HG02938 (cell line): ENCODE data around the gene WDR89.
"Not testable (repeated sequence)": the region's sequence is repeated elsewhere in the genome, so short reads cannot be mapped to it uniquely, and the experiment has no call there.

Source experiments
- ATAC-seq: cut with Tn5 transposase; IDR thresholded peaks from one replicate; pipeline ENCODE4 v1.9.1; 2021; ENCODE audit warnings: mild to moderate bottlenecking, moderate library complexity; ENCODE audit not compliant: unreplicated experiment

WDR89 gene, protein sequence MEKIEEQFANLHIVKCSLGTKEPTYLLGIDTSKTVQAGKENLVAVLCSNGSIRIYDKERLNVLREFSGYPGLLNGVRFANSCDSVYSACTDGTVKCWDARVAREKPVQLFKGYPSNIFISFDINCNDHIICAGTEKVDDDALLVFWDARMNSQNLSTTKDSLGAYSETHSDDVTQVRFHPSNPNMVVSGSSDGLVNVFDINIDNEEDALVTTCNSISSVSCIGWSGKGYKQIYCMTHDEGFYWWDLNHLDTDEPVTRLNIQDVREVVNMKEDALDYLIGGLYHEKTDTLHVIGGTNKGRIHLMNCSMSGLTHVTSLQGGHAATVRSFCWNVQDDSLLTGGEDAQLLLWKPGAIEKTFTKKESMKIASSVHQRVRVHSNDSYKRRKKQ

DNA sequence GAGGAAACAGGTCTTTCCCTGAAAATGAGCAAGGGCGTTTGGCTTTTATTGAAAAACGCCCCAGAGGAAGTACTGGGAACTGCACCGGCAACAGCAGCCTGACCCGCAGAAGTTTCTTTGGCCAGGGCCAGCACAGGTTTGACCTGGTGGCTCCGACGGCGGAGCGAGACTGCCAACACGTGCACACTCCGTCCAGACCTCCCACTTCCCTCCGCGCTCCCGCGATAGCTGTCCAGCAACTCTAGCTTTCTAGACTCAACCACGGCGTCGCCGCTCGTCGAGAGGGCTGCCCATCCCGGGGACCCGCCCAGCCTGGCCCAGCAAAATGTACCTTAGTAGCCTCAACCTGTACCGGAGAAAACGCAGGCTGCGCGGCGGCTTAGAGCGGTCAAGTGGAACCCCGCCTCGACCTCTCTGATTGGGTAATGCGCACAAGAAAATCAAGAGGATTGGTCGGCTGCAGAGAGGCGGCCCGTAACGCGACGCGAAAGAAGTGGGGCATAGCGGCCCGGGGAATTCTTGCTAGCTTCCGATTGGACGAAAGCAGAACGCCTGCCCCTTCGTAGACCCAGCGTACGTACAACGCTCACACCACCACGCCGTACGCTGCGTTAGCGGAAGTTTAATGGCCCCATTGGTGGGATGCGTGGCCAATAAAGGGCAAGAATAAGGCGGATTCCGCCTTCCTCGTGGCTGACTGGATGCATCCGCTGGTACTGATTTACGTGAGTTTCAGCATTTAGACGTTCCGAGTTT, at the start of gene WDR89:
Gene WDR89 (minus strand): TSS at position 399 of the 756 bp plus-strand sequence. CDS start 41,929 bp downstream, outside the sequence.
- peak; percentile 84 for ATAC-seq

DNA sequence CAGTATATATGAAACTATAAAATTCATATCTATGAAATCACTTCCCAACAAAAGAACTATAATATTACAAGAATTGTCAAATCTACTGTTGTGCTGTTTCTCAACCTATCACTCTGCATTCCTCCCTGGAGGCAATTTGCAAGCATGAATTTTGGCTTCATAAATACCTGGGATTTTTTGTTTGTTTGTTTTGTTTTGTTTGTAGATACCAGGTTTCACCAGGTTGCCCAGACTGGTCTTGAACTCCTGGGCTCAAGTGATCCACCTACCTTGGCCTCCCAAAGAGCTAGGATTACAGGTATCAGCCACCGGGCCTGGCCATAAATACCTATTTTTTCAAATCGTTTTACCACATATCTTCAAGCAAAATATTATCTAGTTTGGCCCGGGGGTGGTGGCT, 47.5 kb upstream of the WDR89 start:
- no peak for ATAC-seq

DNA sequence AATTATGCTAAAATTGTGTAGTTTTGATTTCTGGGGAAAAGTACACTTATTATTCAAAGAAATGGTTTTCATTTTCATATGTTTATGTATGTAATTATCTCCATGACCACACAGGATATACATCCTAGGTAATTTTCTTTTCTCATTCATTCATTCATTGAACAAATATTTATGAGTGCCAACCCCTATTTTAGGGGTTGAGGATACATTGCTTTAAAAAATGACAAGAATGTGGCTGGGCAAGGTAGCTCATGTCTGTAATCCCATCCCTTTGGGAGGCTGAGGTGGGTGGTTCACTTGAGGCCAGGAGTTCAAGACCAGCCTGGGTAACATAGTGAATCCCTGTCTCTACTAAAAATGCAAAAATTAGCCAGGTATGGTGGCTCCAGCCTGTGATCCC, 45.3 kb upstream of the WDR89 start:
- ATAC-seq: no peak

DNA sequence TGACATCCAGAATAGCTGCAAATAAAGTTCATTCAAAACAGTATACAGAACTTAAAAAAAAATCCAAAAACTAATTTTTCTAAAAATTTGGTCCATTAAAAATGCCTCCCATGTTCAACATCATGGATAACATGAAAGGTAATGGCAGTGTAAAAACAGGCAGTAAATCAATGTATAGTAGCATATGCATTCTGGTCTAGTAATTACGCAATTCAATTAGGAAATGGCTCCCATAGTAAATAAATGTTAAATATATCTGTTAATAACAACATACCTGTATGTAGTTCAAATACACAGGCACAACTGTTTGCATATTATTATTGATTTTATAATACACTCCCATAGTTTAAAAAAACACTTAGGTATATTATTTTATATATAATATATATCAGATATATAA, 43.7 kb upstream of the WDR89 start:
- ATAC-seq: no peak

DNA sequence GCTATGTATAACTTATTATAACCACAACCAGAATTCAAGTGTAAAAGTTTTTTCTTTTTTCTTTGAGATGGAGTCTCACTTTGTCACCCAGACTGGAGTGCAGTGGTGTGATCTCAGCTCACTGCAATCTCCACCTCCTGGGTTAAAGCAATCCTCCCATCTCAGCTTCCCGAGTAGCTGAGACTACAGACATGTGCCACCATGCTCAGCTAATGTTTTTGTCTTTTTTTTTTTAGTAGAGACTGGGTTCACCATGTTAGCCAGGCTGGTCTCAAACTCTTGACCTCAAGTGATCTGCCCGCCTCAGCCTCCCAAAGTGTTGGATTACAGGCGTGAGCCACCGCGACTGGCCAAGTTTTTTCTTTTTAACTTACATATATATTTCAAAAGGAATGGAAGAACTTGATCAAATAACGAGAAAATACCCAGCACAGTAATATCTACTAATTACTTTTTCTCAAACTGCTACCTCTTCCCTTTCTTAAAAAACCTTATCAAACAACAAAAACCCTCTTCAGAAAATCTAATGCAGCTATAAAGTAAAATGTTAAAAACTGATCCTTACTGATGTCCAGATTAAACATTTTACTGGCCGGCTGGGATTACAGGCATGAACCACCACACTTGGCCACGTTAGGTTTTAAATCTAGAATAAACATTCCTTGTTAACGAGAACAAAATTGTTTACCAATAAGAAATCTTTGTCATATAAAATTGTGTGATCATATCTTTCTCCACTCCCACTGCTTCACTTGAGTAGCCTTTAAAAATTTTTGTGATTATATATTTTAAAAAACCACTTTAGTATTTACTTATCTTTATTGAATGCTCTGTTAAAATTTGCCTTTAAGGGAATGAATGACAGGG, 41.3 kb upstream of the WDR89 start:
- no peak for ATAC-seq

DNA sequence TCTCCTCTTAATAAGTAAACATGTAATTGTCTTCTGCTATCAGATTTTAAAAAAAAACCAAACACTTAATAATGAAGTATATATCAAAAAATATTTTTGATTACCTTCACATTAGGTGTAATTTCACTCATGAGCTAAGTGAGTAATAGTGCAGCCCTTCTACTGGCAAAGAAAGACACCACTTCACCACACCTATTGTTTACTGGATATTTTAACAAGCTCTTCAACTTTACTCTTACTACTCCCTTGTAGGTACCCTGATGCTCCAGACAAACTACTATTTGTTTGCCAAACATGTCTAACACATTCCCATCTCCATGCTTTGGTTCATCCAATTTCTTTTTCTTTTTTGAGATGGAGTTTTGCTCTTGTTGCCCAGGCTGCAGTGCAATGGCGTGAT, 36.9 kb upstream of the WDR89 start:
- ATAC-seq: no peak

DNA sequence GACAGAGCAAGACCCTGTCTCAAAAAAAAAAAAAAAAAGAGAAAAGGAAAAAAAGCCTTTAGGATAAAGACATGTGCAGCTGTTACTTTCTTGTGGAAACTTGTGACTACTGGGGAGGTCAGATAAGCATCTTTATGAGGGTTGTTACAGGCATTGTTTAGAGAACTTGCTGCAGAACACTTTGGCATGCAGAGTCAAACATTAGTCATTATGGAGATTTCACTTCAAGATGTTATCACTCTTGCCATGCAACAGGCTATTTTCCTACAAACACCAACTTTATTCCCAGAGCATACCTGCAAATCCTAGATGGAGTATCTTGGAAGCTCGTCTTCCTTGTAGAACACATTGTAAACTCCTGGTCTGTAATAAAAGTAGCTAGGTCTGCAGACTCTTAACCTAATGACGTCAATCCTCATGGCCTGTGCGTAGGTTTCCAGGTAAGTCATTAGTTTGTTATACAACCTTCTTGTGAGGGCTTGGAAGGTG, 36.3 kb upstream of the WDR89 start:
- ATAC-seq: no peak

DNA sequence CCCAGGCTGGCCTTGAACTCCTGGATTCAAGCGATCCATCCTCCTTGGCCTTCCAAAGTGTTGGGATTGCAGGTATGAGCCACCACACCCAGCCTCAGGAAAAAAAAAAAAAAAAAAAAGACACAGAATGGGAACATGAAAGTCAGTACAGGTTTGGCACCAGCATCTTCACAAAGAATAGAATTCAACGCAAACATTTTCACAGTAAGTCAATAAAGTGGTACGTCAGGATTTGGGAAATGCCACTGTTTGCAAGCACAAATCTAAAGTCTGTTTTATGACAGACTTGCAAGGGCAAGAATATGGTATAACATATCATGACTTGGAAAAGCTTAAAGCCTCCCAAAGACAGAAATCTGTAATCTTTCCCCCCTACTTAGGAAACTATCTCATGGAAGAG, 34.9 kb upstream of the WDR89 start:
- no peak for ATAC-seq

DNA sequence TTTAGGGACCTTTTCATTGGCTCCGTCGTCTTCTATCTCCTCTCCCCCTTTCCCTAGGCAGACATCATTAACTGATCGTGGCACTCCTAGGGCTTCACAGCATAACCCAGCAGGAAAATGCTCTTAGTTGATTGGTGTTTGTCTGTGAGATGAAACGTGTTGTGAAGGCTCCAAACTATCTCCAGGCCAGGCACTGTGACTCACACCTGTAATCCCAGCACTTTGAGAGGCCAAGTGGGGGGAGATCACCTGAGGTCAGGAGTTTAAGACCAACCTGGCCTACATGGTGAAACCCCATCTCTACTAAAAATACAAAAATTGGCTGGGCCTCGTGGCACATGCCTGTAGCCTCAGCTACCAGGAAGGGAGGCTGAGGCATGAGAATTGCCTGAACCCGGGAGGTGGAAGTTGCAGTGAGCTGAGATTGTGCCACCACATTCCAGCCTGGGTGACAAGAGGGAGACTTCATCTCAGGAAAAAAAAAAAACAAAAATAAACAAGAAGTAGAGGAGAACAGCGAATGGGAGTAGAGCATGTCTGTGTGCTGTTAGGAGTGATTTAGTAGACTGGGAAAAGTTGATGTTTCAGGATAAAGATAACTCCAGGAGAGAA, 32.3 kb upstream of the WDR89 start:
- no peak for ATAC-seq

DNA sequence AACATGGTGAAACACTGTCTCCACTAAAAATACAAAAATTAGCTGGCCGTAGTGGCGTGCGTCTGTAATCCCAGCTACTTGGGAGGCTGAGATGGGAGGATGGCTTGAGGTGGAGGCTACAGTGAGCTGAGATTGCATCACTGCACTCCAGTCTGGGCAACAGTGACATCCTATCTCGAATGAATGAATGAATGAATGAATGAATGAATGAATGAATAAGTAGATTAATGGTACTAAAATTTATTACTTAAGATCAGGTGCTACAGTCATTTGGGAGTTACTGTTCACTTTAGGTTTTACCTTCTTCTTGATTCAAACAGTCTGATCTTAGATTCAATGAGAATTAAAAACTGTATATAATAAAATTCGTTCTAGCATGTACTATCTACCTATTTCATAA, 31.6 kb upstream of the WDR89 start:
- no peak for ATAC-seq

DNA sequence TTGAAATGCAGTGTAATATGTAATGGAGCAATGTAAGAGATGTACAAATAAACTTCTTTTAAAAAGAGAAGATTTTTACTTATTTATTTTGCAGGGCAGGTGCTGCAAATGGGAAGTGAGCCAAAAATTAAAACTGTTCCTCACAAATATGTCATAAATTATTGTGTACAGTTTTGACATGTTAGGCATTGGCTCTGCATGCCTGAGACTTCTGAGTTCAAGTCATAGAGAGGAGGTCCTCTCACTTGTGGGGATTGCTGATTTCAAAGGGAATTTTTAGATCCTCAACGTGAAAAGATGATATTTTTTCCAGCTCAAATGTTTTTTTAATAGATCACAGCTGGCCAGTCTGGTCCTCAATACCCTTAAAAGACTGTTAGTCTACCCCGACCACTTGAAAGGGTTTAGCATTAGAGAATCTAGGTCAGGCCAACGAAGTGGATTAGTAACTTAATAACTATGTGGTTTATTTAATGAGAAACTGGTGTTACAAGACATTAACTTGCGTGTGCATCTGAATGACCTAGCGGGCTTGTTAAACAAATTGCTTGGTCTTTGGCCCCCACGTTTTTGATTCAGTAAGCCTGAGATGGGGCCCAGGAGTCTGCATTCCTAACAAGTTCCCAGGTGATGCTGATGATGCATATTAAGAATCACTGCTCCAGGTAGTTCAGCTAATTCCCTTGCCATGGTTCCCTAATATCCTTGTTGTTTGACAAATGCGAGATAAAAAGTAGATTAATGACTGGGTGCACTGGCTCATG, 30.9 kb upstream of the WDR89 start:
- ATAC-seq: peak; percentile 80

DNA sequence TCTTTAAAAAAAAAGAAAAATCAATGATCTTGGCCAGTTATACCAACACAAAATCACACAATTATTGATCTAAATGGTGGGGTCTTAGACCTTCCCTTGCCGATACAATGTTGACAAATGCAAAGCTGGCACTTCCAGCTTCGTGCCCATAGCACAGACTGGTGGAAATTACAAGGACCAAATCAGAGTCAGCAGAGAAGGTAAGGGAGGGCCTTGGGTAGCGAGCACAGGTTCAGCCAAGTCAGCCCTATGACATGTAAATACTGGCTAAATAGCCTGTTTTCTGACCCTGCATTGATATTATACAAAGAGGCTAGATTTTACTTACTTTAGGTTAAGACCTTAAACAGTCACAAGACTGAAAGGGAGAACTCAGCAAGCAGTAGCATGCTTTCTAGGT, 30.3 kb upstream of the WDR89 start:
- no peak for ATAC-seq

DNA sequence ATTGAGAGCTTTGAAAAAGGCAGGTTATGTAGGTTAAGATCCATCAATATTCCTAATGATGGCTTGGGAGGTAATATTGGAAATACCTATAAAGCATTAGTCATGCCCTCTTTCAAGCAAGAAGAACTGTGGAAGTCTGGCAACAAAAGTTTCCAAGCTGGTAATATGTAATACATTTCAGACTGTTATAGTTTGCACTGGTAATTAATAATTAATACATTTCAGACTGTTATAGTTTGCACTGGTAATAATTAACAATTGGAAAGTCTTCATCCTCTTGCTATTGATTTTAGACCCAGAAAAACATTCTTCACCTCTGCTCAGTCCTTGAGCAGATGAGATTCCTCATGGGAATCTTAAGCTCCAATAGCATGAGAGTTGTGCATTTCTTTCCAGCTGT, 29.0 kb upstream of the WDR89 start:
- ATAC-seq: no peak

DNA sequence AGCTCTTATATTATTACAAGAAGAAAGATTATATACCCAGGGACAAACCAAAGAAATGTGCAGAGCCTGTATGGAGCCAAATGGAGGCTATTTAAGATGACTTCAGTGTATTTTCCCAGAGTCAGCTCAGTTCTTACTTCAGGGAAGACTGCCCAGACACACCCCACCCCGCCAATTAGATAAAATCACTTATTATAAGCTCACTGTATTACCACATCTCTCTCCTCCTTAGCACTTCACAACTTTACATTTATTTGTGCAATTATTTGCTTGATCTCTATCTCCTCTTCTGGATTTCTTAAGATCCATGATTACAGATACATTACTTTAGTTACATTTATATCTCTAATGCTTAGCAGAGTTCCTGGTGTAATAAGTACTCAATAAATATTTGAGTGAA, 24.7 kb upstream of the WDR89 start:
- no peak for ATAC-seq

DNA sequence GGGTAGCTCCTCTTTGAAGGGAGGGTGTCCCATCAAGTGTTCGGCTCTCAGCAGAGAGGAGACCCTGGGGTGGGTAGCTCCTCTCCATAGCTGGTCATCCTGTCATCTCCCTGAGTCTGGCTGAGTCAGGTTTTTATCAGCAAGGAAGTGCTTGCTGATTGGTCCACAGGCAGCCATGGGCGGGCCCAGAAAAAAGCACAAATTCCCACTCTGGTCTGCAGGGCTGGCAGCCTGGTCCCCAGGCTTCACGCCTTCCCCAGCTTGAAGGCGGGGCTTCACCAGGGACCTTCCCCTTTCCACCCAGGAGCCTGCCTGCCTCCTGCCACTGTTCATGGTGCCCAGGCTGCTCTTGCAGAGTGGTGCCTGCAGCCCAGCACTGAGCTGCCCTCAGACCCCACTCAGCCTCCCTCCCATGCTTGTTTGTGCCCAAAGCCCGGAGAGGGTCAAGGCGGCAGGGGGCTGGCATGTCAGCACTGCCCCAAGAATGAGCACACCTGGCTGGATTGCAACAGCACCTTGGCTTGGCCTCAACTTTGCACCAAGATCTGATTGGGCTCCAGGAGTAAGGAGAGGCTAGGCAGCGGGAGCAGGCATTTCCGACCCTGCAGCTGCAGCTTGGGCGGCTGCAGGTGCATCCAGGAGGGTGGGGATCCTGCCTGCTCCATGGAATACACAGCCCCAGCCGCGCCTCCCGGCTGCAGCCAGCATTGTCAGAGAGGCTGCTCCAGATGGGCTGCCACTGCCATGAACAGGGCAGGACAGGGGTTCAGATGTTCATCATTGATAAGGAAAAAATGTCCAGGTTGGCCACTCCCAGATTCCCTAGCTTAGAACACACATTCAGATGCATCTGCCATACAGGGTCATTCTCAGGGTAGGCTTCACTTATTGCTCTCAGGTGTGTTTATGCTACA, 22.0 kb upstream of the WDR89 start:
- ATAC-seq: no peak

DNA sequence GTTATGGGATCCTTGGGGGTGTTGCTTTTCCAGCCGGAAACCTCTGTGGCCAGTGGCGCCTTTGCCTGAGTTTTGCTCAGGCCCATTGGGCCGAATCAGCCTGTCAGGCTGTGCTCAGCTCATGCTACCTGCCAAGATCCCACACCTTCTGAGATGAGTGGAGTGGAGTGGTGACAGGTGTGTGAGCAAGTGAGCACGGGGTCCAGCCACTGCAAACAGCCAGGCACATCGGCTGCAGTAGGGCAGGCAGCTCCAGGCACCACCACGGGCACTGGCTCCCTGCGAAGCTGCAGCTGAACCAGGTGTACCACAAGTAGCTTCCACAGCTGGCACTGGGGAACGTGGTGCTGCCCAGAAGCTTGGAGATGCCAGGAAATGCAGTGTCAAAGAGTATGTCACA, 21.1 kb upstream of the WDR89 start:
- no peak for ATAC-seq

DNA sequence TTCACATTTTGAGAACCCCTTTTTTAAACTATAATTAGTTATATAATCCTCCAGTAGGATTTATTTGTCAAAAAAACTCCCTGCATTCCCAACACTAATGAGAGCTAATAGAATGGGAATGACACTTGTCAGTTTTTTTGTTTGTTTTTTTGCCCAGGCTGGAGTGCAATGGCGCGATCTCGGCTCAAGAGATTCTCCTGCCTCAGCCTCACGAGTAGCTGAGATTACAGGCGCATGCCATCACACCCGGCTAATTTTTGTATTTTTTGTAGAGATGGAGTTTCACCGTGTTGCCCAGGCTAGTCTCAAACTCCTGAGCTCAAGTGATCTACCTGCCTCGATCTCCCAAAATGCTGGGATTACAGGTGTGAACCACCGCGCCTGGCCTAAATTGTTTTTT, 20.2 kb upstream of the WDR89 start:
- not testable (repeated sequence) for ATAC-seq

DNA sequence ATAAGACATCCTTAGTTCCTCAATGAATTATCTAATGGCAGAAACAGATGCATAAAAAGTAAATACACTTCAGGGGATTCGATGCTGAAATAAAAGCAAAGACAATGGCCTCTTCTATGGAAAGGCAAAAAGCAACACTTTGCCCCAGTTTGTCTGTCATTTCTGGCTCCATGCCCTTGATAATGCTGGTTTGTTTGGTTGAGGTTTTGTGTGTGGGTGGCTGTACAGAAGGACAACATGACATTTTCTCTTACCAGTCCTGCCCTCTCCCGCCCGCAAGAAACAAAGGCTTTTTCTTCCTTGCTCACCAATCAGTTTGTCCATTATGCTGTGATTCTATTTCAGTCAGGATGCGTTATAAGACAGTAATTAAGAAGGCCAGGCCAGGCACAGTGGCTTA, 18.1 kb upstream of the WDR89 start:
- no peak for ATAC-seq

DNA sequence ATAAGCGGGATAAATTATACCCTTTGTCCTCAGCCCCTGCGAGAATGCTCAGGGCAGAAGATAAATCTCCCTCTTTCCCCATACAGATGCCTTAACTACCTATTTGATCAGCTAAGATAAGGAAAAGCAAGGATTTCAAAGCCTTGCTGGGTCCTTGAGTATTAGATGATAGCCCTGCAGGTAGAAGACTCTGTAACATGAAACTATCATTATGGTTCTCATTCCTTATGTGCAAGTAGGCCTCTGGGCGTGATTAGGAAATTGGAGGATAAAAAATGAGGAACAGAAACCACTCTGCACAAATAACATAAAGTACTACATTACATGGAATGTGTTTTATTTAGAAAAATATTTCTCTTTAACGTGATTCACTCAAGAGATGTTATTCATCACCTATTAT, 14.5 kb upstream of the WDR89 start:
- ATAC-seq: no peak
